Left cardiac atrium (tissue), 4 donors: ENCODE data around the gene NR2C2AP. TPM values are rescaled to one million over a fixed set of nuclear protein-coding genes. Genes with fewer than 3 reads are reported as not detected.
A peak's percentile ranks its signal among the peaks of the same experiment; 100 is the strongest.
"Not testable (repeated sequence)": the region's sequence is repeated elsewhere in the genome, so short reads cannot be mapped to it uniquely, and the experiment has no call there.

Experiments used
- ATAC-seq, 2 donors: fragments of 200-7000 bp; cut with Tn5 transposase; one replicate each; pipeline ENCODE4 v1.9.1; 2020; ENCODE audit warnings: mild to moderate bottlenecking in 2 of 2, moderate library complexity in 2 of 2
- DNase-seq: peaks from one replicate; pipeline ENCODE4 v3.0.0-alpha.2; 2020
- intact Hi-C, 2 donors: fragments of 100-400 bp; cut with DNase I; formaldehyde crosslinking; loops; one replicate each; pipeline versions ENCODE4 v1.14.1 to v1.15.1; 2022 to 2023
- total RNA-seq, 2 donors: library from RNA; stranded (reverse); fragmentation: NEBNext Ultra II Directional; extraction: Animal tissue kit (Norgen Biotek cat#: 25700); gene quantifications; one replicate each; pipeline ENCODE4 v1.2.1, GENCODE V29; 2021
- donor health status: DM: no; HTN: yes; CAD: no.
- donor health status: DM: no; HTN: yes; CAD: no; lungs with severe emphysema.
- donor health status: DM: yes; HTN: yes; CAD: no.
- donor health status: Dilated cardiomyopathy.

The NR2C2AP gene
- total RNA-seq, 2 donors from 2014 or later, result 9.4 to 11.2 TPM

- DNase-seq (peak; percentile 99), ATAC-seq (peak; percentile 97)
- intact Hi-C loops, result loop anchor here in 1 of 2 donors (10.0 kb wide), 1 partner anchor 133 kb away; the partner anchor contains the start of genes MAU2 and SUGP1
Observed at GRCh38 chr19:19192078-19192882, 10.9 kb downstream of the NR2C2AP start, which contains the start of the genes BORCS8 and RFXANK. Gene BORCS8 (minus strand): TSS chr19:19192152. CDS start chr19:19192117, 35 bp downstream. Gene RFXANK (plus strand): TSS chr19:19192258. CDS start chr19:19193947, 1,689 bp downstream.

GRCh38 chr19:19191768-19192077 is 11.5 kb downstream of the NR2C2AP start:
- ATAC-seq (no peak), DNase-seq (no peak)
- intact Hi-C loops, result loop anchor here in 1 of 2 donors (10.0 kb wide), 1 partner anchor 133 kb away; the partner anchor contains the start of genes MAU2 and SUGP1

- ATAC-seq (no peak), DNase-seq (no peak)
- intact Hi-C loops, result no loop called here
Observed at GRCh38 chr19:19186742-19187141, 16.5 kb downstream of the NR2C2AP start.

GRCh38 chr19:19185853-19186740 is 17.1 kb downstream of the NR2C2AP start:
- DNase-seq, result no peak
- peak in 1 of 2 donors; percentile 47 for ATAC-seq
- intact Hi-C loops, result no loop called here

- intact Hi-C loops, result no loop called here
- peak in 1 of 2 donors; percentile 75 for ATAC-seq
Observed at GRCh38 chr19:19181488-19181998, 21.7 kb downstream of the NR2C2AP start.

GRCh38 chr19:19179548-19180441 is 23.4 kb downstream of the NR2C2AP start:
- DNase-seq (no peak), ATAC-seq (no peak)
- intact Hi-C loops, result no loop called here

More at GRCh38 chr19:19181488-19181998, 21.7 kb downstream of the NR2C2AP start:
- no peak for DNase-seq

GRCh38 chr19:19176950-19177349 is 26.3 kb downstream of the NR2C2AP start:
- no peak for DNase-seq
- intact Hi-C loops, result no loop called here
- ATAC-seq, result no peak

GRCh38 chr19:19173243-19173642 is 30.0 kb downstream of the NR2C2AP start:
- intact Hi-C loops, DNase-seq, ATAC-seq: not testable (repeated sequence)

GRCh38 chr19:19171821-19172532 is 31.2 kb downstream of the NR2C2AP start:
- ATAC-seq (peak in 1 of 2 donors; percentile 36), DNase-seq (no peak)
- intact Hi-C loops, result no loop called here

- intact Hi-C loops, result no loop called here
- DNase-seq (no peak), ATAC-seq (no peak)
Observed at GRCh38 chr19:19170873-19171672, 32.1 kb downstream of the NR2C2AP start.

GRCh38 chr19:19170053-19170872 is 33.0 kb downstream of the NR2C2AP start, which contains the start of gene MEF2B:
Gene MEF2B (minus strand): TSS chr19:19170263. CDS start chr19:19150735, 19,528 bp downstream.
- intact Hi-C loops, result no loop called here
- peak; percentile 86 for DNase-seq
- peak; percentile 86 to 91 for ATAC-seq

GRCh38 chr19:19169236-19170052 is 33.8 kb downstream of the NR2C2AP start:
- no peak for DNase-seq
- intact Hi-C loops, result no loop called here
- ATAC-seq, result peak in 1 of 2 donors; percentile 4

- intact Hi-C loops, result no loop called here
- ATAC-seq, result no peak
- no peak for DNase-seq
Observed at GRCh38 chr19:19167612-19168011, 35.6 kb downstream of the NR2C2AP start.

- ATAC-seq, result no peak
- intact Hi-C loops, result no loop called here
- DNase-seq, result no peak
Observed at GRCh38 chr19:19165396-19165795, 37.8 kb downstream of the NR2C2AP start.

GRCh38 chr19:19162495-19162894 is 40.7 kb downstream of the NR2C2AP start:
- intact Hi-C loops, result no loop called here
- DNase-seq (no peak), ATAC-seq (no peak)
